Panc1 (cell line): ENCODE measurements around the gene MPDU1. TPM values are rescaled to one million over a fixed set of nuclear protein-coding genes. Genes with fewer than 3 reads are reported as not detected.

Experiments
- ATAC-seq: fragments of 200-7000 bp; cut with Tn5 transposase; 2 replicates; pipeline ENCODE4 v1.9.1; 2020; ENCODE audit warnings: mild to moderate bottlenecking, moderate library complexity
- BruUV-seq: library from RNA; stranded (reverse); fragments of 400-500 nt; replicated peaks from 2 replicates; lab custom pipeline; 2021; lab: Mats Ljungman, UMichigan
- CTCF ChIA-PET: fragments of 300-600 bp; sonication (Branson Sonifier 250); formaldehyde crosslinking; loops from one replicate; lab custom pipeline; 2022; ENCODE audit warnings: antibody characterized with exemption; lab: Charles Lee
- POLR2A ChIA-PET: fragments of 300-600 bp; sonication (Branson Sonifier 250); formaldehyde crosslinking; loops from one replicate; lab custom pipeline; 2022; ENCODE audit warnings: antibody characterized with exemption; lab: Charles Lee
- DNase-seq: peaks from one replicate; pipeline ENCODE4 v3.0.0-alpha.2; 2010; ENCODE audit warnings: low read depth, low spot score
- H3K27ac ChIP-seq: 2 replicates; pipeline ENCODE4 v1.5.1; 2011; ENCODE audit warnings: mild to moderate bottlenecking, low read length, inconsistent platforms
- H3K27me3 ChIP-seq: fragments of 200-500 bp; sonication (Bioruptor generic); 2 replicates; pipeline ENCODE4 v1.6.0; 2014; ENCODE audit warnings: low read length, inconsistent platforms; ENCODE audit not compliant: control insufficient read depth, insufficient read depth
- H3K36me3 ChIP-seq: fragments of 200-500 bp; sonication (Bioruptor generic); 2 replicates; pipeline ENCODE4 v1.5.1; 2014; ENCODE audit warnings: inconsistent platforms, mild to moderate bottlenecking, low read length, moderate library complexity; ENCODE audit not compliant: control insufficient read depth, insufficient read depth
- H3K4me1 ChIP-seq: 2 replicates; pipeline ENCODE4 v1.5.1; 2011; ENCODE audit warnings: inconsistent platforms, mild to moderate bottlenecking, low read length, moderate library complexity; ENCODE audit not compliant: control insufficient read depth, insufficient read depth
- H3K4me3 ChIP-seq, 2 experiments: 2 replicates each; pipeline ENCODE4 v1.5.1; 2011 to 2012; ENCODE audit warnings: low read depth in 2 of 2, low read length in 2 of 2, mild to moderate bottlenecking in 2 of 2, inconsistent platforms in 1 of 2, moderate library complexity in 1 of 2
- H3K9me3 ChIP-seq: fragments of 200-500 bp; sonication (Bioruptor generic); 2 replicates; pipeline ENCODE4 v1.5.1; 2014; ENCODE audit warnings: low read depth, mild to moderate bottlenecking, inconsistent platforms, low read length, moderate library complexity; ENCODE audit not compliant: control insufficient read depth, insufficient read depth
- CTCF ChIP-seq: fragments of 450-650 bp; IDR thresholded peaks from 2 replicates; pipeline ENCODE4 v1.5.1; 2017; ENCODE audit warnings: mild to moderate bottlenecking
- POLR2AphosphoS5 ChIP-seq: IDR thresholded peaks from 2 replicates; pipeline ENCODE4 v1.6.1; 2012; ENCODE audit warnings: mild to moderate bottlenecking, low read depth, low read length, moderate library complexity
- SIN3A ChIP-seq: IDR thresholded peaks from 2 replicates; pipeline ENCODE4 v1.6.1; 2012; ENCODE audit warnings: low read depth, mild to moderate bottlenecking, low read length, moderate library complexity, borderline replicate concordance; ENCODE audit not compliant: insufficient read depth
- TCF7L2 ChIP-seq: IDR thresholded peaks from 2 replicates; pipeline ENCODE4 v1.6.1; 2011; ENCODE audit warnings: mild to moderate bottlenecking, low read depth, low read length, inconsistent platforms
- in situ Hi-C: cut with HindIII; loops from 2 replicates; pipeline ENCODE4 v1.10.0; 2016; ENCODE audit warnings: low sequenced_read_pairs, low pct_unique_long_range_greater_than_20kb
- intact Hi-C: fragments of 100-400 bp; cut with micrococcal nuclease; formaldehyde crosslinking; loops from one replicate; pipeline ENCODE4 v1.10.0; 2022; ENCODE audit not compliant: unreplicated experiment
- total RNA-seq: library from RNA; stranded (reverse); gene quantifications from one replicate; pipeline ENCODE4 v1.2.1, GENCODE V29; 2021; ENCODE audit not compliant: unreplicated experiment
- TF ChIP-seq, protein P1 (sequence below), 2 experiments: IDR thresholded peaks; 2 replicates each; pipeline ENCODE4 v1.6.1; 2011 to 2012; ENCODE audit warnings: low read depth in 2 of 2, control low read depth in 1 of 2, low read length in 1 of 2, mild to moderate bottlenecking in 1 of 2, moderate library complexity in 1 of 2; ENCODE audit not compliant: insufficient read depth in 1 of 2

MPDU1 gene
- total RNA-seq, 1 experiment from 2014 or later, result 47.1 TPM

DNA sequence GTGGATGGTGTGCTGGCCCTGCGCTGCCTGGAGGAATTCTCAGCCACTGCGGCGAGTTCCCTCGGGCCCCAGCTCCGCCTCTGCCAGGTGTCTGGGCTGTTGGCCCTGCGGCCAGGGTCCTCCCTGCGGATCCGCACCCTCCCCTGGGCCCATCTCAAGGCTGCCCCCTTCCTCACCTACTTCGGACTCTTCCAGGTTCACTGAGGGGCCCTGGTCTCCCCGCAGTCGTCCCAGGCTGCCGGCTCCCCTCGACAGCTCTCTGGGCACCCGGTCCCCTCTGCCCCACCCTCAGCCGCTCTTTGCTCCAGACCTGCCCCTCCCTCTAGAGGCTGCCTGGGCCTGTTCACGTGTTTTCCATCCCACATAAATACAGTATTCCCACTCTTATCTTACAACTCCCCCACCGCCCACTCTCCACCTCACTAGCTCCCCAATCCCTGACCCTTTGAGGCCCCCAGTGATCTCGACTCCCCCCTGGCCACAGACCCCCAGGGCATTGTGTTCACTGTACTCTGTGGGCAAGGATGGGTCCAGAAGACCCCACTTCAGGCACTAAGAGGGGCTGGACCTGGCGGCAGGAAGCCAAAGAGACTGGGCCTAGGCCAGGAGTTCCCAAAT, 26.4 kb upstream of the MPDU1 start:
- Histone ChIP-seq H3K36me3 (peaks cover 1% of the 10 kb centered on the region; the same call in 1 of the 2 replicates), H3K4me3 (no peak overlapping the region), H3K27me3 (no peaks in the 10 kb centered on the region), H3K27ac (peak overlapping the region; percentile 76; the same call in 1 of the 2 replicates), H3K4me1 (peaks cover 30% of the 10 kb centered on the region), H3K9me3 (no peaks in the 10 kb centered on the region)
- no TSS peak for BruUV-seq
- ChIA-PET POLR2A (interaction anchor here (0.6 kb wide), 1 partner anchor 81 kb away, joined by 3 read pairs; no protein-coding TSS in a partner anchor), CTCF (no interaction called here)
- in situ Hi-C loops (no loop called here), intact Hi-C loops (no loop called here)
- TF ChIP-seq CTCF (no peak), POLR2AphosphoS5 (no peak), SIN3A (no peak), TCF7L2 (no peak)
- TF ChIP-seq, protein P1, sequence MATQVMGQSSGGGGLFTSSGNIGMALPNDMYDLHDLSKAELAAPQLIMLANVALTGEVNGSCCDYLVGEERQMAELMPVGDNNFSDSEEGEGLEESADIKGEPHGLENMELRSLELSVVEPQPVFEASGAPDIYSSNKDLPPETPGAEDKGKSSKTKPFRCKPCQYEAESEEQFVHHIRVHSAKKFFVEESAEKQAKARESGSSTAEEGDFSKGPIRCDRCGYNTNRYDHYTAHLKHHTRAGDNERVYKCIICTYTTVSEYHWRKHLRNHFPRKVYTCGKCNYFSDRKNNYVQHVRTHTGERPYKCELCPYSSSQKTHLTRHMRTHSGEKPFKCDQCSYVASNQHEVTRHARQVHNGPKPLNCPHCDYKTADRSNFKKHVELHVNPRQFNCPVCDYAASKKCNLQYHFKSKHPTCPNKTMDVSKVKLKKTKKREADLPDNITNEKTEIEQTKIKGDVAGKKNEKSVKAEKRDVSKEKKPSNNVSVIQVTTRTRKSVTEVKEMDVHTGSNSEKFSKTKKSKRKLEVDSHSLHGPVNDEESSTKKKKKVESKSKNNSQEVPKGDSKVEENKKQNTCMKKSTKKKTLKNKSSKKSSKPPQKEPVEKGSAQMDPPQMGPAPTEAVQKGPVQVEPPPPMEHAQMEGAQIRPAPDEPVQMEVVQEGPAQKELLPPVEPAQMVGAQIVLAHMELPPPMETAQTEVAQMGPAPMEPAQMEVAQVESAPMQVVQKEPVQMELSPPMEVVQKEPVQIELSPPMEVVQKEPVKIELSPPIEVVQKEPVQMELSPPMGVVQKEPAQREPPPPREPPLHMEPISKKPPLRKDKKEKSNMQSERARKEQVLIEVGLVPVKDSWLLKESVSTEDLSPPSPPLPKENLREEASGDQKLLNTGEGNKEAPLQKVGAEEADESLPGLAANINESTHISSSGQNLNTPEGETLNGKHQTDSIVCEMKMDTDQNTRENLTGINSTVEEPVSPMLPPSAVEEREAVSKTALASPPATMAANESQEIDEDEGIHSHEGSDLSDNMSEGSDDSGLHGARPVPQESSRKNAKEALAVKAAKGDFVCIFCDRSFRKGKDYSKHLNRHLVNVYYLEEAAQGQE (IDR thresholded peaks at IDR 0.05; ENCODE audit: insufficient read depth in 1 of 2, low read depth in 2 of 2, low read length in 1 of 2), result no peak
- ATAC-seq (no peak), DNase-seq (no peak)

DNA sequence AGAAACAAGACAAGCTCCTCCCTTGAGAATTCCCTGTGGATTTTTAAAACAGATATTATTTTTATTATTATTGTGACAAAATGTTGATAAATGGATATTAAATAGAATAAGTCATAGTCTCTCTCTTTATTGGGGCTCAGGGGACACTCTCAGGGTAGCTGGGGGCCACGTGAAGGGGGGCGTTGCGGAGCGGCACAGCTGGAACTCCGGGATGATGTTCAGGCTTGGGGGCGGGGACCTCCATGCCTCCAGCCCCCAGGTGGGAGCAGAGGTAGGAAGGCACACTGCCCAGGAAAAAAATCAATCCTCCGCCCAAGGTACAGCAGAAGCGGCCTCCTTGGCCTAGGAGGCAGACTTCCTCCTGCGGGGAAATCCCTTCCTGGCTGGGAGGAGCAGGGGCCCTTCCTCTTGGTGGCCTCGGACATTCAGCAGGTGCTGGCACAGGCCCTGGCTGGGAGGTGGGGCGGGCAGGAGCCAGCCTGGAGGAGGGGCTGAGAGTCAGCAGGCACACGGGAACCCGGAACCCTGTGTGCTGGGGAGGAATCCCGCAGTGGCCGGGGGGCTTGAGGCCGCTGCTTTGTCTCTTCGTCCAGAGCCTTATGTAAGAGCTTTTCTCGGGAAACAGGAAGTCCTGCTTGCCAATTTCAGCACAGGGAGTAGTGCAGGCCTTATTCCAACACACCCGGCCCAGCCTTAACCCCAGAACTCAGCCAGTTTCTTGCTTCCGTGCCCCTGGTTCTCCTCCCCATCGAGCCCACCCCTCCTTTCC, 25.7 kb upstream of the MPDU1 start:
- in situ Hi-C loops (no loop called here), intact Hi-C loops (no loop called here)
- Histone ChIP-seq H3K9me3 (no peaks in the 10 kb centered on the region), H3K4me1 (peaks cover 30% of the 10 kb centered on the region), H3K27ac (peak overlapping the region; percentile 76), H3K36me3 (peaks cover 4% of the 10 kb centered on the region; the same call in 1 of the 2 replicates), H3K27me3 (no peaks in the 10 kb centered on the region), H3K4me3 (peak overlapping the region in 1 of 2 experiments; percentile 23; a peak in 2 of 4 replicates)
- no peak for DNase-seq
- POLR2A ChIA-PET, result no interaction called here
- TF ChIP-seq POLR2AphosphoS5, result no peak
- peak; percentile 44 for ATAC-seq
- no TSS peak for BruUV-seq
- CTCF ChIA-PET, result interaction anchor here (0.6 kb wide), 1 partner anchor 151 kb away, joined by 4 read pairs; no protein-coding TSS in a partner anchor
